ENCODE results near the gene KRT222.

- no peak for TF ChIP-seq POLR2A (IDR thresholded peaks at IDR 0.05; ENCODE audit: low read length)
- no peak for TF ChIP-seq GATA1 (IDR thresholded peaks at IDR 0.05; ENCODE audit: low read depth, low read length)
Measured at GRCh38 chr17:40637931-40638330, 27.0 kb downstream of the KRT222 start.

Data from erythroblast (primary cell).